ENCODE results near the gene TUBG2. TPM values are rescaled to one million over a fixed set of nuclear protein-coding genes. Genes with fewer than 3 reads are reported as not detected.
A peak's percentile ranks its signal among the peaks of the same experiment; 100 is the strongest.

The TUBG2 gene
- total and polyA plus RNA-seq, 10 of the 15 experiments (the other 5 are each of a cell fraction or from before 2014, with no cell fraction given): 1.2 to 12.5 (median 8.9) TPM

DNA sequence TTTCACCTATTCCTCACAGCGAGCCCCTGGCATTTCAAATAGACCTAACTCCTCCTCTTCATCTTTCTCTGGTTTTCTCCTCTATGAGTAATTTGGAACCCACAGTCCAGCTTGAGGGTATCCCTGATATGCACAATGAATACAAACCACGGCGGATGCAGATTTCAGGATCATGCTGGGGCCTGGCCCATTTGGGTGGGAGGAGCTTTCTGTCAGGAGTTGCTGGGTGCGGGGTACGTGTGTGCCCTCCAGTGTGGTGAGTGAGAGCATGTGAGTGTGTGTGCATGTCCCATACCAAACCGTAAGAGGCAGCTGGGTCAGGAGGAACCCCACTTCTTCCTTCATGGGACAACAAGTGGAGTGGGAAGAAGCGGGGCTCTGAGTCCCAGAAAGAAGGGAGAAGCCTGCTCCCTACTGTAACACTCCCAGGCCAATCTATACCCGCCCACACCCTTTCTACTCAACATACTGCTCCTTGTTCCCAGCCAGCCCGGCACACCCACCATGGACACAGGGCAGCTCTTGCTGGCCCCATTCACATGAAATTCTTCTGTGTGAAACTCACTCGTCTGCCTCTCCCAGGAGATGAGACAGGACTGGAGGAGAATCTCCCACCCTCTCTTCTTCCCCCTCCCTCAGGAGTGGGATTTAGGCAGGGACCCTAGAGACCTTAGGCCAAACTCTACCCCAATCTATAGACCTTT is 41.7 kb downstream of the TUBG2 start:
- DNase-seq (ENCODE audit: low read depth, low spot score): no peak
- ChIA-PET SMC1A (ENCODE audit: uncharacterized antibody, unreplicated experiment) (no interaction called here), CTCF (interaction anchor here (1.2 to 1.6 kb wide), 2 partner anchors 20 to 122 kb away, joined by 3 to 5 read pairs; partner anchors contain the start of gene PSMC3IP), POLR2A (no interaction called here), RAD21 (ENCODE audit: unreplicated experiment) (interaction anchor here (1.7 kb wide), 1 partner anchor 63 kb away, joined by 5 read pairs; no protein-coding TSS in a partner anchor)
- no peak for ATAC-seq
- 90% methylated on average over 10 of the region's 10 CpGs for WGBS (ENCODE audit: insufficient coverage, insufficient replicate concordance, low lambda C conversion rate, missing lambda C conversion rate)
- H4K20me1 ChIP-seq (ENCODE audit: control insufficient read depth, insufficient read depth): no peaks in the 10 kb centered on the region
- no TSS peak for BruUV-seq (replicated peaks)
- no peak overlapping the region for H3K27ac ChIP-seq (ENCODE audit: control insufficient read depth, insufficient read depth)
- H3K27me3 ChIP-seq (replicated peaks in 1 of 2; ENCODE audit: control insufficient read depth in 2 of 2, insufficient read depth in 2 of 2, low read length in 1 of 2): no peaks in the 10 kb centered on the region
- no peak overlapping the region for H3K9ac ChIP-seq (ENCODE audit: control insufficient read depth, insufficient read depth, low read length)
- H3K36me3 ChIP-seq (ENCODE audit: control insufficient read depth in 2 of 2, insufficient read depth in 2 of 2, low read length in 1 of 2): peaks cover 13 to 29% of the 10 kb centered on the region in 2 experiments
- H3K4me1 ChIP-seq (ENCODE audit: control insufficient read depth, insufficient read depth, low read length): peaks cover 37% of the 10 kb centered on the region
- no peak for FAIRE-seq
- in situ Hi-C loops (cut with MboI) (no loop called here), intact Hi-C loops (cut with micrococcal nuclease; ENCODE audit: unreplicated experiment) (no loop called here)
- H3K4me2 ChIP-seq (ENCODE audit: control insufficient read depth, insufficient read depth): no peak overlapping the region
- no peaks in the 10 kb centered on the region; the same call in 1 of the 2 replicates for H3K79me2 ChIP-seq (ENCODE audit: control insufficient read depth, insufficient read depth, low read length)
- TF ChIP-seq, protein P1, sequence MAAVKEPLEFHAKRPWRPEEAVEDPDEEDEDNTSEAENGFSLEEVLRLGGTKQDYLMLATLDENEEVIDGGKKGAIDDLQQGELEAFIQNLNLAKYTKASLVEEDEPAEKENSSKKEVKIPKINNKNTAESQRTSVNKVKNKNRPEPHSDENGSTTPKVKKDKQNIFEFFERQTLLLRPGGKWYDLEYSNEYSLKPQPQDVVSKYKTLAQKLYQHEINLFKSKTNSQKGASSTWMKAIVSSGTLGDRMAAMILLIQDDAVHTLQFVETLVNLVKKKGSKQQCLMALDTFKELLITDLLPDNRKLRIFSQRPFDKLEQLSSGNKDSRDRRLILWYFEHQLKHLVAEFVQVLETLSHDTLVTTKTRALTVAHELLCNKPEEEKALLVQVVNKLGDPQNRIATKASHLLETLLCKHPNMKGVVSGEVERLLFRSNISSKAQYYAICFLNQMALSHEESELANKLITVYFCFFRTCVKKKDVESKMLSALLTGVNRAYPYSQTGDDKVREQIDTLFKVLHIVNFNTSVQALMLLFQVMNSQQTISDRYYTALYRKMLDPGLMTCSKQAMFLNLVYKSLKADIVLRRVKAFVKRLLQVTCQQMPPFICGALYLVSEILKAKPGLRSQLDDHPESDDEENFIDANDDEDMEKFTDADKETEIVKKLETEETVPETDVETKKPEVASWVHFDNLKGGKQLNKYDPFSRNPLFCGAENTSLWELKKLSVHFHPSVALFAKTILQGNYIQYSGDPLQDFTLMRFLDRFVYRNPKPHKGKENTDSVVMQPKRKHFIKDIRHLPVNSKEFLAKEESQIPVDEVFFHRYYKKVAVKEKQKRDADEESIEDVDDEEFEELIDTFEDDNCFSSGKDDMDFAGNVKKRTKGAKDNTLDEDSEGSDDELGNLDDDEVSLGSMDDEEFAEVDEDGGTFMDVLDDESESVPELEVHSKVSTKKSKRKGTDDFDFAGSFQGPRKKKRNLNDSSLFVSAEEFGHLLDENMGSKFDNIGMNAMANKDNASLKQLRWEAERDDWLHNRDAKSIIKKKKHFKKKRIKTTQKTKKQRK (IDR thresholded peaks at IDR 0.05; ENCODE audit: low read depth, low read length): no peak
- TF ChIP-seq MTA3 (IDR thresholded peaks at IDR 0.05; ENCODE audit: borderline replicate concordance, low read length) (peak; percentile 39; the same call in 1 of the 2 replicates), MYC (IDR thresholded peaks at IDR 0.05; ENCODE audit: insufficient read depth, insufficient read length, insufficient replicate concordance, low read length, severe bottlenecking) (no peak), NR2C2 (IDR thresholded peaks at IDR 0.05; ENCODE audit: borderline replicate concordance, control insufficient read depth, insufficient read length, low read depth) (no peak), ZNF207 (IDR thresholded peaks at IDR 0.05; ENCODE audit: borderline replicate concordance) (no peak)
- TF ChIP-seq, protein P2, sequence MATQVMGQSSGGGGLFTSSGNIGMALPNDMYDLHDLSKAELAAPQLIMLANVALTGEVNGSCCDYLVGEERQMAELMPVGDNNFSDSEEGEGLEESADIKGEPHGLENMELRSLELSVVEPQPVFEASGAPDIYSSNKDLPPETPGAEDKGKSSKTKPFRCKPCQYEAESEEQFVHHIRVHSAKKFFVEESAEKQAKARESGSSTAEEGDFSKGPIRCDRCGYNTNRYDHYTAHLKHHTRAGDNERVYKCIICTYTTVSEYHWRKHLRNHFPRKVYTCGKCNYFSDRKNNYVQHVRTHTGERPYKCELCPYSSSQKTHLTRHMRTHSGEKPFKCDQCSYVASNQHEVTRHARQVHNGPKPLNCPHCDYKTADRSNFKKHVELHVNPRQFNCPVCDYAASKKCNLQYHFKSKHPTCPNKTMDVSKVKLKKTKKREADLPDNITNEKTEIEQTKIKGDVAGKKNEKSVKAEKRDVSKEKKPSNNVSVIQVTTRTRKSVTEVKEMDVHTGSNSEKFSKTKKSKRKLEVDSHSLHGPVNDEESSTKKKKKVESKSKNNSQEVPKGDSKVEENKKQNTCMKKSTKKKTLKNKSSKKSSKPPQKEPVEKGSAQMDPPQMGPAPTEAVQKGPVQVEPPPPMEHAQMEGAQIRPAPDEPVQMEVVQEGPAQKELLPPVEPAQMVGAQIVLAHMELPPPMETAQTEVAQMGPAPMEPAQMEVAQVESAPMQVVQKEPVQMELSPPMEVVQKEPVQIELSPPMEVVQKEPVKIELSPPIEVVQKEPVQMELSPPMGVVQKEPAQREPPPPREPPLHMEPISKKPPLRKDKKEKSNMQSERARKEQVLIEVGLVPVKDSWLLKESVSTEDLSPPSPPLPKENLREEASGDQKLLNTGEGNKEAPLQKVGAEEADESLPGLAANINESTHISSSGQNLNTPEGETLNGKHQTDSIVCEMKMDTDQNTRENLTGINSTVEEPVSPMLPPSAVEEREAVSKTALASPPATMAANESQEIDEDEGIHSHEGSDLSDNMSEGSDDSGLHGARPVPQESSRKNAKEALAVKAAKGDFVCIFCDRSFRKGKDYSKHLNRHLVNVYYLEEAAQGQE (IDR thresholded peaks at IDR 0.05; ENCODE audit: low read depth, low read length): no peak
- TF ChIP-seq, protein P3, sequence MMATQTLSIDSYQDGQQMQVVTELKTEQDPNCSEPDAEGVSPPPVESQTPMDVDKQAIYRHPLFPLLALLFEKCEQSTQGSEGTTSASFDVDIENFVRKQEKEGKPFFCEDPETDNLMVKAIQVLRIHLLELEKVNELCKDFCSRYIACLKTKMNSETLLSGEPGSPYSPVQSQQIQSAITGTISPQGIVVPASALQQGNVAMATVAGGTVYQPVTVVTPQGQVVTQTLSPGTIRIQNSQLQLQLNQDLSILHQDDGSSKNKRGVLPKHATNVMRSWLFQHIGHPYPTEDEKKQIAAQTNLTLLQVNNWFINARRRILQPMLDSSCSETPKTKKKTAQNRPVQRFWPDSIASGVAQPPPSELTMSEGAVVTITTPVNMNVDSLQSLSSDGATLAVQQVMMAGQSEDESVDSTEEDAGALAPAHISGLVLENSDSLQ (IDR thresholded peaks at IDR 0.05): no peak
- TF ChIP-seq, protein P4, sequence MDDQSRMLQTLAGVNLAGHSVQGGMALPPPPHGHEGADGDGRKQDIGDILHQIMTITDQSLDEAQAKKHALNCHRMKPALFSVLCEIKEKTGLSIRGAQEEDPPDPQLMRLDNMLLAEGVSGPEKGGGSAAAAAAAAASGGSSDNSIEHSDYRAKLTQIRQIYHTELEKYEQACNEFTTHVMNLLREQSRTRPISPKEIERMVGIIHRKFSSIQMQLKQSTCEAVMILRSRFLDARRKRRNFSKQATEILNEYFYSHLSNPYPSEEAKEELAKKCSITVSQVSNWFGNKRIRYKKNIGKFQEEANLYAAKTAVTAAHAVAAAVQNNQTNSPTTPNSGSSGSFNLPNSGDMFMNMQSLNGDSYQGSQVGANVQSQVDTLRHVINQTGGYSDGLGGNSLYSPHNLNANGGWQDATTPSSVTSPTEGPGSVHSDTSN (IDR thresholded peaks at IDR 0.05; ENCODE audit: insufficient replicate concordance, low read depth, low read length): no peak
- H2AFZ ChIP-seq (ENCODE audit: control insufficient read depth, low read depth, low read length): no peak overlapping the region
- no peaks in the 10 kb centered on the region for H3K9me3 ChIP-seq (replicated peaks; ENCODE audit: control insufficient read depth, insufficient read depth, low read length)
- no peak overlapping the region for H3K4me3 ChIP-seq
